ENCODE measurements around the gene MPZL1.

Gene MPZL1

DNA sequence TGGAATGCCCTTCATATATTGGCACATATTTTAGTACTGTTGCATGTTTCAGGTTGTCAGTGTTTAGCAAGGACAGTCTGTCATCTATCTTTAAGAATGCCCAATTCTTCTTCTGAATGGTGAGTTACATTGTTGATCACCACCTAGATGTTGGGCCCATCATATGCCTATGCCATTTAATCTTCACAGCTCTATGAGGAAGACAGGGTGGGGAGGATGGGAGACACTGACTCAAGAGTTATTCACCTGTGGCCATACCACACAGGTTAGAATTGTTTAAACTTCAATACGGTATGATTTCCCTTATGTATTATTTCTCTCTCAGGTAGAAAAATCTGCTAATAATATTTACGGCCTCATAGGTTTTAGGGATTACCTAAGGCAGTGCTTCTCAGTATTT, 44.8 kb downstream of the MPZL1 start:
- DNase-seq (ENCODE audit: low read depth in 1 of 2, low spot score in 1 of 2): no peak
- TF ChIP-seq JUND (IDR thresholded peaks at IDR 0.05; ENCODE audit: low read depth): no peak
- in situ Hi-C loops (cut with HindIII; ENCODE audit: low pct_unique_long_range_greater_than_20kb, low sequenced_read_pairs): no loop called here

DNA sequence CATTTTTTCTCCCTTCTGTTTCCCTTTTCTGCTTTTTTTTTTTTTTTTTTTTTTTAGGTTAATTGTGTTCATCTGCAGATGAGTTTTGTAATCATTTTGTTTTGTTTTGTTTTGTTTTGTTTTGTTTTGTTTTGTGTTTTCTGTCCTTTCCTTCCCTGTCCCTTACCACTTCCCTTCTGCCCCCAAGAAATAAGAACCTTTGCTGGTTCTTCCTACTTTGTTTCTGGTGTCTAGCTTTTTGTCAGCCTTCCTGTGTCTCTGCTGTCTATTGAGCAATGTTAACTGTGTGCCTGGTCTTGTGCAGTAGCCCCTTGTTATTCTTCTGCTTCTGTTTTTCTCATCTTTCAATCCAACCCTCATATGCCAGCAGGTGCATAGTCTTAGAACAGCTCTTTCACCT, 46.0 kb downstream of the MPZL1 start:
- no peak for TF ChIP-seq JUND (IDR thresholded peaks at IDR 0.05; ENCODE audit: low read depth)
- in situ Hi-C loops (cut with HindIII; ENCODE audit: low pct_unique_long_range_greater_than_20kb, low sequenced_read_pairs): no loop called here
- no peak for DNase-seq (ENCODE audit: low read depth in 1 of 2, low spot score in 1 of 2)

DNA sequence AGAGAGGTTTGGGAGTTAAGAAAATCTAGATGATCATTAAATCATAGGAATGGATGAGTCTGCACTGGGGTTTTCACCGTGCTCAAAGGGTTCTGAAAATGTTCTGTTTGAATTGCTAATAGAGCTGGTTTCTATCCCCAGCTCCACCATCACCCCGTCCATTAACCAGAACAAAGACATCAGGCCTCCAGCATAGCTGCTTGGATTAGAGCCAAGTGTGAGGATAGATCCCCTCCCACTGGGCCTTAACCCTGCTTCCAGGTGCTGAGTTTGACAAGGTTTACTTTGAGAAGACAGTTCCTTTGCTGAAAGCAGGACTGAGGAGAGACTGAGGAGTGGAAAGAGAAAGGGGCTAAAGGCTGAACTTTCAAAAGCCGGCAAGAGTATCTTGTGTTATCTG, 48.3 kb downstream of the MPZL1 start:
- DNase-seq (ENCODE audit: low read depth in 1 of 2, low spot score in 1 of 2): no peak
- in situ Hi-C loops (cut with HindIII; ENCODE audit: low pct_unique_long_range_greater_than_20kb, low sequenced_read_pairs): no loop called here
- TF ChIP-seq JUND (IDR thresholded peaks at IDR 0.05; ENCODE audit: low read depth): no peak

DNA sequence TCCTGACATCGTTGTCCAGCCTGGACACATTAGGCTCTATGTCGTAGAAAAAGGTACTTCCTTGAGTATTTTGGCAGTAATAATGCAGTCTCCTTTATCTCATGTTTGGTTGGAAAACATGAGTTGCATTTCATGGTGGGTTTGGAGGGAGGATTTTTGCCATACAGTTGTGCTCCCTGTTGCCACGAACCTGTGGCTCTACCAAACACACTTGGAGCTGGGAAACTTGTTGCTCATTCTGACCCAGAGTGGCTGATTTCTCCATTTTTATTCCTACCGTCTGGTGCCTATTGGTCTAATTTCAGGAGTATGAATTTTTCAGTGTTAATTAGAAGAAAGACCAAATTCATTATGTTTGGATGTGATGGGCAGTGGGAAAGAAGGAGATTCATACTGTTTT, 50.7 kb downstream of the MPZL1 start:
- DNase-seq (ENCODE audit: low read depth in 1 of 2, low spot score in 1 of 2): no peak
- no peak for TF ChIP-seq JUND (IDR thresholded peaks at IDR 0.05; ENCODE audit: low read depth)
- in situ Hi-C loops (cut with HindIII; ENCODE audit: low pct_unique_long_range_greater_than_20kb, low sequenced_read_pairs): no loop called here

DNA sequence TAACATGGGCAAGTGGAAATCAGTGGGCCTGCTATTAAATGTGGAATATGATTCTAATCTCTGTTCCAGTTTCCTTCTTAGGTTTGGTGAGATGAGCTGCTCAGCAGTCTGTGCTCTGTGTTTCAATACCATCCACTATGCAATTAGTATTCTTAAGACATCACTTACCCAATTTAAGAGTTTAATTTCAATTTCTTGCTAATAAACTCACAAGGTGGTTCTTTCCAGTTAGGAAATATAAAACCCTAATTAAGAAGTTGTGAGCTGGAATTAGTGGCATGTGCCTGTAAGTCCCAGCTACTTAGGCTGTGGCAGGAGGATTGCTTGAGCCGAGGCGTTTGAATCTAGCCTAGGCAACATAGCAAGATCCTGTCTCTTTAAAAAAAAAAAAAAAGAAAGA, 51.7 kb downstream of the MPZL1 start:
- DNase-seq (ENCODE audit: low read depth in 1 of 2, low spot score in 1 of 2): no peak
- no peak for TF ChIP-seq JUND (IDR thresholded peaks at IDR 0.05; ENCODE audit: low read depth)
- in situ Hi-C loops (cut with HindIII; ENCODE audit: low pct_unique_long_range_greater_than_20kb, low sequenced_read_pairs): no loop called here

DNA sequence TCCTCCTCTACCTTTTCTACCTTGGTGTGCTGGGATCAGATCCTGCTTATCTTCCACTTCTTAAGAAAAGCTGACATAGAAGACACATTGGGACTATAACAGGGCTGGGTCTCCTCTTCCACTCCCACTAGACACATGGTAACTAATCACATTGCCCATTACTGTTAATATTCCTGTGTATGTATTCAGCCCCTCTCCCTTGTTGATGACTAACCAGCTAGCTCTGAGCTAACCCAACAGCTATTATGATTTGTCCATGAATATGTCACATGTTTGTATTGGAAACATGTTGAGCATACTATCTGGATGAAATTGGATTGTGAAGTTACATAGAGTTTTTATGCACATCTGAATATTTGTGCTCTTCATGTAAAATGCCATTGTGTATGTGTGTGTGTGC, 52.9 kb downstream of the MPZL1 start:
- in situ Hi-C loops (cut with HindIII; ENCODE audit: low pct_unique_long_range_greater_than_20kb, low sequenced_read_pairs): no loop called here
- no peak for TF ChIP-seq JUND (IDR thresholded peaks at IDR 0.05; ENCODE audit: low read depth)
- no peak for DNase-seq (ENCODE audit: low read depth in 1 of 2, low spot score in 1 of 2)

DNA sequence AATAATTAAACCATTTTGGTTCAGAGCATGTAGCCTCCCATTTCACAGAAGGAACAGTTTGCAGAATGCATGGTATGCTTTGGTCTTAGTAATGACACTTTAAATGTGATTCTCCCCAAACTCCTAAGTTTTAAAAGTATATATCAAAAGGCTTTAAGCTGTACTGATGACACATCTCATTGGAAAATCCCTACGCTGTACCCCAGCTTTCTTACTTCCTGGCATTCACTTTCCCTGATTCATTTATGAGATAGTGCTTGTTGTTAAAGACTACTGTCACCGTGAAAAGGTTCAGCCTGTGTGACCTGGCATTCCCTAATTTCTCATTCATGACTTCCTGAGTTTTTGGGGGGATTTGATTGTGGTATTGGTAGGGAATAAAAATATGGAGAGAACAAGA, 53.4 kb downstream of the MPZL1 start:
- in situ Hi-C loops (cut with HindIII; ENCODE audit: low pct_unique_long_range_greater_than_20kb, low sequenced_read_pairs): no loop called here
- DNase-seq (ENCODE audit: low read depth in 1 of 2, low spot score in 1 of 2): no peak
- no peak for TF ChIP-seq JUND (IDR thresholded peaks at IDR 0.05; ENCODE audit: low read depth)

DNA sequence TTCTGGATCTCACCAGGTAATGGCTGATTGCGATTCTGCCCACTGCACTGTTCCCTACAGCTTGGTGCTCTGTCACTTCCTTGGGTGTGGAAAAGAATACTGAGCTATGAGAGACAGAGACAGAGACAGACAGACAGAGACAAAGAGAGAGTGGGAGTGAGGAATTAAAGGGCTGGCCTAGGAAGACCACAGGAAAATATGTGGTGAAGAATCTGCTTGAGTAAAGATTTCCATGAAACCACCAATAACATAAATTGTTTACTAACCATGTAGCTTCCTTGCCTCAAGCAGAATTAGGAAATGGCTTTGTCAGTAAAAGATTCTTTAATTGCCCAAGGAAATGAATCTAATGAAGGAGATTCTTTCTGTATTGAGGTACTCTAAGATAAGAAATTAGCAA, 54.4 kb downstream of the MPZL1 start:
- in situ Hi-C loops (cut with HindIII; ENCODE audit: low pct_unique_long_range_greater_than_20kb, low sequenced_read_pairs): no loop called here
- DNase-seq (ENCODE audit: low read depth in 1 of 2, low spot score in 1 of 2): no peak
- TF ChIP-seq JUND (IDR thresholded peaks at IDR 0.05; ENCODE audit: low read depth): no peak

DNA sequence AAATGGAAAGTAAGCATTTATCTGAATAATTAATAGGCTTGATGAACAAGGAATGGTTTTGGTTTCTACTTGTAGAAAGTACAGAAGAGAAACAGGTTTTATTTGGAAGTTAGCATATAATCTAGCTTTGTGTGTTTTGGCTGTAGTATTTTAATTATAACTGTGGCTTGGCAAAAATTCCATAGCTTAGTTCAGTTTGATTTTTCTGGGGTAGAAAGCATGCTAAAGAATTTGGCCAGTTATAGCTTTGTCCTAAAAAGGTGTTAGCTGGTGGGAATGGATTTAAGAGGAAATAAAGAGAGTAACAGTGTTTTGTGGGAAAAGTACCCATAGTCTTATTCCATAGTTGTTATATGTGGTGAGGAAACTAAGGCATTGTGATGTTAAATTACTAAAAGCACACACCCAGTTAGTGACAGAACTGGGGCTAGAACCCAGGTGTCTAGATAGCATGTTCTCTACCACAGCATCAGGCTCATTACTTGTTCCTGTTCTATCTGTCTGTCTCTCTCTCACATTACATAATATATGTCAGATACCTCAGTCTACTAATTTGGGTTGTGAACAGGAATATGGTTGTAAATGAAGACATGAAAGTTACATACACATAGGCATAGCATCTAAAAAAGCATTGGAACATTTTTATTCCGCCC, 55.0 kb downstream of the MPZL1 start:
- TF ChIP-seq JUND (IDR thresholded peaks at IDR 0.05; ENCODE audit: low read depth): no peak
- in situ Hi-C loops (cut with HindIII; ENCODE audit: low pct_unique_long_range_greater_than_20kb, low sequenced_read_pairs): no loop called here
- DNase-seq (ENCODE audit: low read depth in 1 of 2, low spot score in 1 of 2): no peak

DNA sequence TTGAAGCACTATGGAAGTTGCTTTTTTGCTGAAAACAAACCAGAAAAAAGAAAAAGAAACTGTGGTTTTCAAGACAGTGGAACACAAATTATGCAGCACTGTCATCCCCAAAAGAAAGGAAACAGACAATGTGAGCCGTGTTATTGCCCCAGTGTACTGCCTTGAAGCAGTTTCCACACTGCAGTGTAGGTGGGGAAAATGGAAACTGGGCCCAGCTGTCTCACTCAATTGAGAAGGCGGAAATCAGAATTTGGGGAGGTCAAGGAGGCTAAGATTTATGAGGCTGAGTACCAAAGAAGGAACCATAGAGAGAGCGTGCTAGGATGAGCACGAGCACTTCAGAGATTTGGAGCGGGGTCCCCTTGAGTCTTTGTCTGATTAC, 55.5 kb downstream of the MPZL1 start:
- DNase-seq (ENCODE audit: low read depth in 1 of 2, low spot score in 1 of 2): no peak
- in situ Hi-C loops (cut with HindIII; ENCODE audit: low pct_unique_long_range_greater_than_20kb, low sequenced_read_pairs): no loop called here
- no peak for TF ChIP-seq JUND (IDR thresholded peaks at IDR 0.05; ENCODE audit: low read depth)

DNA sequence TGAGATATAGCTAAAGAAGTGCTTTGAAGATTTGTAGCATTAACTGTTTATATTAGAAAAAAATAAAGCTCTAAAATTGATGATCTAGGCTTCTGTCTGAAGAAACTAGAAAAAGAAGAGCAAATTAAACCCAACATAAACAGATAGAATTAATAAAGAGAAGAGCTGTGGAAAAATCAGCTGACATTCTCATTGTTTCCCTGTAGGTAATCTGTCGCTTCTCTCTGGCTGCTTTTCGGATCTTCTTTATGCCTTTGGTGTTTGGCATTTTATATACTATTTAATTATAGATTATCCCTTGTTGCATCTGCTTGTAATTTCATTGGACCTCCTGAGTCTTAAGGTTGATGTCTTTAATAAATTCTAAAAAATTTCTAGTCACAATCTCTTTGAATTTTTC, 59.8 kb downstream of the MPZL1 start:
- in situ Hi-C loops (cut with HindIII; ENCODE audit: low pct_unique_long_range_greater_than_20kb, low sequenced_read_pairs): no loop called here
- TF ChIP-seq JUND (IDR thresholded peaks at IDR 0.05; ENCODE audit: low read depth): no peak
- no peak for DNase-seq (ENCODE audit: low read depth in 1 of 2, low spot score in 1 of 2)

DNA sequence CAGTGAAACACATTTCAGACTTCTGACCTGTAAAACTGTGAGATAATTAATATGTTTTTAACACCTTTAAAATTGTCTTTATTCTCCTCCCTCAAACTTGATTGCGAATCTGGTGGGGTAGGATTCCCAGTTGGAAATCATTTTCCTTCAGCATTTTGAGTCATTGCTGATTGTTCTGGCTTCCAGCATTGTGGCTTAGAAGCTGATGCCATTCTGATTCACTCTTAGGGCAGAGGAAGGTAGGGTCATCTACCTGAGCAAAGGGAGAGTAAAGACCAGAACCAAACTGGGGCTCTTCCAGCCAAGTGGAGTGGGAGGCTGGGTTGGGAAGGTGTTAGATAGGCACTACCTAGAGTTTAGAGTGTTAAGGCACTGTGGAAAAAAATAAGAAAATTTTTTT, 61.2 kb downstream of the MPZL1 start:
- TF ChIP-seq JUND (IDR thresholded peaks at IDR 0.05; ENCODE audit: low read depth): no peak
- in situ Hi-C loops (cut with HindIII; ENCODE audit: low pct_unique_long_range_greater_than_20kb, low sequenced_read_pairs): no loop called here
- no peak for DNase-seq (ENCODE audit: low read depth in 1 of 2, low spot score in 1 of 2)

DNA sequence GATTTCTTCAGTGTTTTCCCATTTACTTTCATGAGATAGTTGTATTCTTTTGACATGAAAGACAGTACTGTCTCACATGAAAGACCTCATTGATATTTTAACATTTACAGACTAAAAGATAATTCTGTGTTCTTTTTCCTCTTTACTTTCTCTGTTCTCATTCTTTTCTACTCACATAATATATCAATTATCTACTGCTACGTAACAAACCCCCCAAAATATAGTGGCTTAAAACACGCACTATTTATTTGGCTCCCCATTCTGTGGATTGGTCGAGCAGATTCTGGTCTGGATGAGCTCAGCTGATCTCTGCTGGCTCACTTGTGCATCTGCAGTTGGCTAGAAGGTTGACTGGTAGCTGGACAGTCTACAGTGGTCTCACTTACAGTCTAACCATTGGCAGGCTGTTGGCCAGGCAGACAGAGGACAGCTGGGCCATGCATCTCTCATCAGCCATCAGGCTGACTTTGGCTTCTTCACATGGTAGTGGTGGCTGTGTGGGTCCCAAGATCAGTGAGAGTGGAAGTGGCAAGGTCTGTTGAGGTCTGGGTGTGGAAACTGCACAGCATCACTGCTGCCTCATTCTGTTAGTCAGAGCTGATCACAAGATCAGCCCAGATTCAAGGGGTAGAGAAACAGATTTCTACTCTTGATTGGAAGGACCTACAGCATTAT, 63.2 kb downstream of the MPZL1 start:
- no peak for TF ChIP-seq JUND (IDR thresholded peaks at IDR 0.05; ENCODE audit: low read depth)
- no peak for DNase-seq (ENCODE audit: low read depth in 1 of 2, low spot score in 1 of 2)
- in situ Hi-C loops (cut with HindIII; ENCODE audit: low pct_unique_long_range_greater_than_20kb, low sequenced_read_pairs): no loop called here

DNA sequence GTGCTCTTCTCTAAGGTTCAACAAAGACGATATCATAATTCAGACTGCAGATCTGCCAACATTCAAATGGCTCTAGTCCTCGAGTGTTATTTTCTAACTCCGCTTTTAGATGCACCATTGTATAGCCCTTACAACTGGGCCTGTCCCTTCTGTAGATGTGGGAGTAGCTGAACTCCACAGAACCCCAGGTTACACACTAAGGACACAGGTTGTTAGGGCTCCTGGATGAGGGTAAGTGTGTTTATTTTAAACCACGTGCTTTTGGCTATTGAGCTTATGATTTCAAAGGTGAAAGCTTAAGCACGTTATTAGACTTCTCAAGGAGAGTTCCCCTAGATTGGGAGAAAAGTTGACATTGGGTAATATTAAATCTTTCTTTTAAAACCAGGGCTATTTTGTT, 64.7 kb downstream of the MPZL1 start:
- in situ Hi-C loops (cut with HindIII; ENCODE audit: low pct_unique_long_range_greater_than_20kb, low sequenced_read_pairs): no loop called here

More for the DNA sequence above, 64.7 kb downstream of the MPZL1 start:
- no peak for DNase-seq (ENCODE audit: low read depth in 1 of 2, low spot score in 1 of 2)
- TF ChIP-seq JUND (IDR thresholded peaks at IDR 0.05; ENCODE audit: low read depth): no peak
